GM12872 (cell line): ENCODE data around the gene POLR2I.

Experiments used
- TF ChIP-seq, protein P1 (sequence below): IDR thresholded peaks from 3 replicates; pipeline ENCODE4 v1.5.1; 2011; ENCODE audit warnings: low read depth, mild to moderate bottlenecking, low read length, moderate library complexity; ENCODE audit not compliant: insufficient read depth

The POLR2I gene

DNA sequence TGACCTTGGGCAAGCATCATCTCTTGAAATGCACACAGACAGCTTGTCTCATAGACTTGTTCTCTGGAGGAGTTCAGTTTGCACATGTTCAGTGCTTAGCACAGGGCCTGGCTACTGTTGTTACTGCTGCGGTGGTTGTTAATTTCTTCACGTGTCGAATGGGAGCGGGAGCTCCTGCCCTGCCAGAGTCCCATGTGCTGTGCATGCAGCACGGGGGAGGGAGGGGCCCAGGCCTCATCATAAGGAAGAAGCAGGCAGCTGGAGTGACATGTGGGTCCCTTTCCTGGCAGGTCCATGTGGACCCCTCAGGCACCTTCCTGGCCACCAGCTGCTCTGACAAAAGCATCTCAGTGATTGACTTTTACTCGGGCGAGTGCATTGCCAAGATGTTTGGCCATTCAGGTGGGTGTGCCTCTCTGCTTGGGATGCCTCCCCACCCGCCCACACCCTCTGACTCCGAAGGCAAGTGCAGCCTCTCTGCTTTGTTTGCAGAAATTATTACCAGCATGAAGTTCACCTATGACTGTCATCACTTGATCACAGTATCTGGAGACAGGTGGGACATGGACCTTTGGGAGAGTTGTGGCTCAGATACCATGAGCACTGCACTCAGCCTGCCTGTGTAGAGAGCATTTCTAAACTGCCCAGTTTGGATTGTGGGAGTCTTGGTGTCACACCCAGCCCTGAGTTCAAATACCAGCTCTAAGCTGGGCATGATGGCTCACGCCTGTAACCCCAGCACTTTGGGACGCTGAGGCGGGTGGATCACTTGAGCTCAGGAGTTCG lies 23.6 kb downstream of the POLR2I start:
- TF ChIP-seq, protein P1, sequence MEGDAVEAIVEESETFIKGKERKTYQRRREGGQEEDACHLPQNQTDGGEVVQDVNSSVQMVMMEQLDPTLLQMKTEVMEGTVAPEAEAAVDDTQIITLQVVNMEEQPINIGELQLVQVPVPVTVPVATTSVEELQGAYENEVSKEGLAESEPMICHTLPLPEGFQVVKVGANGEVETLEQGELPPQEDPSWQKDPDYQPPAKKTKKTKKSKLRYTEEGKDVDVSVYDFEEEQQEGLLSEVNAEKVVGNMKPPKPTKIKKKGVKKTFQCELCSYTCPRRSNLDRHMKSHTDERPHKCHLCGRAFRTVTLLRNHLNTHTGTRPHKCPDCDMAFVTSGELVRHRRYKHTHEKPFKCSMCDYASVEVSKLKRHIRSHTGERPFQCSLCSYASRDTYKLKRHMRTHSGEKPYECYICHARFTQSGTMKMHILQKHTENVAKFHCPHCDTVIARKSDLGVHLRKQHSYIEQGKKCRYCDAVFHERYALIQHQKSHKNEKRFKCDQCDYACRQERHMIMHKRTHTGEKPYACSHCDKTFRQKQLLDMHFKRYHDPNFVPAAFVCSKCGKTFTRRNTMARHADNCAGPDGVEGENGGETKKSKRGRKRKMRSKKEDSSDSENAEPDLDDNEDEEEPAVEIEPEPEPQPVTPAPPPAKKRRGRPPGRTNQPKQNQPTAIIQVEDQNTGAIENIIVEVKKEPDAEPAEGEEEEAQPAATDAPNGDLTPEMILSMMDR, result no peak

DNA sequence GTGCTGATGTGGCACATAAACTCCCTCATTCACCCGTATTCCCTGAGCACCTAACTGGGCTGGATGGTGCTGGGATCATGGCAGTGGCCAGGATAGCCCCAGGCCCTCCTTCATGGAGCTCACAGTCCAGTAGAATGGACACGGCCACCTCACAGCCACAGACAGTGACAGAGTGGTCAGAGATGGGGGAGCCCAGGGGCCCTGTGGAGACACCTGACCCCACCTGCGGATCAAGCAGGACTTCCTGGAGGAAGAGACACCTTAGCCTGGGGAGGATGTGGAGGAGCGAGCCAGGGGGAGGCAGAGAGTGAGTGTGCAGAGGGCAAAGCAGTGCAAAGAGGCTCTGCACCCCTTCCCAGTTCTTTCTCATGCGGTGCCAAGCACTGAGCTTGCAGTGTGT lies 24.8 kb downstream of the POLR2I start:
- TF ChIP-seq, protein P1, result no peak

DNA sequence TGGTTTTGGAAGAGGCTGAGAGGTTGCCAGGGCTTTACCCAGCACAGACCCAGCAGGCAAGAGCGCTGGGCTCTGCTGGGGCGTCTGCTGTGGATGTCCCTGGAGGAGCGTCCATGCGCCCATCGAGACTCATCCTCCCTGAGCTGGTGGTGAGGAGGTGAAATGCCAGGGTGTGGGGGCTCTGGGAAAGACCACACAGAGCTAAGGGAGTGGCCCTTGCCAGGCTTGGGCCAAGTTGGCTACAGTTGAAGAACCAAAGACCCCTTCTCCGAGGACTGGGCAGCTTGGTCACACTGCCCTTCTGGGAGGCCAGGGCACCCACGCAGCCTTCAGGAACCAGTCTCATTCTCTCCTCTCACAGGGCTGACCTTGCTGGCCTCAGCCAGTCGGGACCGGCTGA lies 28.3 kb downstream of the POLR2I start:
- TF ChIP-seq, protein P1, result no peak

DNA sequence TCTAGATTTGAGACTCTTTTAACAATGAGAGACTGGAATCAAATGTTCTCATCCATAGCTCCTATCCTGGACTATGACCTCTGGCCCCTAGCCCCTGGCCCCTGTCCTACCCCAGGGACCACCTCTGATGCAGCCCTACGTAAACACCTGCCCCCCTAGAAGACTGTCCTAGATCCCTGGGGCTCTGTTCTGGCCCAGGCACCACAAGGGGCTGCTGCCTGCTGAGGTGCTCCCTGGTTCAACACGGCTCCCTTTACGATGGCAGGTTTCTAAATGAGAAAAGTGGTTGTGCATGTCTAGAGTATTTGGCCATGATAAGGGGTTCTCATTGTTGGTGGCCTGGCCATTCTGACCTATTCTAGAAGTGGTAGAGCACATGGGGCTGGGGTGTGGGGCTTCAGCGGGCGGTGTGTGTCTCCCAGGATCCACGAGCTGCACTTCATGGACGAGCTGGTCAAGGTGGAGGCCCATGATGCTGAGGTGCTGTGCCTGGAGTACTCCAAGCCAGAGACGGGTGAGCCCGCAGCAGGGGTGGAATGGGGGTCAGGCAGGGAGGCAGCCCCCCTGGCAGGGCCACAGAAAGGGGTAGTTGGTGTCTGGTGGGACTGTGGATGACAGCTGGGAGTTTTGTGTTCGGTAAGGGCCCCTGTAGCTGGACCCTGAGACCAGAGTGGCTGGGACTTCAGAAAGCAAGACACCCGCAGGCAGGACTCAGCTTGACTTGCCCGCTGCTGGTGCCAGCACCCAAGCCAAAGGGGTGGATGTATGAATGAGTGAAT lies 30.3 kb downstream of the POLR2I start:
- TF ChIP-seq, protein P1, result no peak

DNA sequence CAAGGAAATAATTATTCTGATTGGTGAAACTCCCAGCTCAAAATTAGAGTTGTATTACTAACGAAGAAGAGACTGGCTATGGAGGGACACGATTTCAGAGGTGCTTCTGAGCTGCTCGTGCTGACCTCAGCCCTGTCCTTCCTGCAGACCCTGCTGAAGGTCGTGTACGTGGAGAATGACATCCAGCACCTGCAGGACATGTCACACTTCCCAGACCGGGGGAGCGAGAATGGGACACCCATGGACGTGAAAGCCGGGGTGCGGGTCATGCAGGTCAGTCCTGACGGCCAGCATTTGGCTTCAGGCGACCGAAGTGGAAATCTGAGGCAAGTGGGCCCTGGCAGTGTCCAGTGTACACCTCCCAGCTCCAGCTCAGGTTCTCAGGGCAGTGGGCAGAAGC lies 31.8 kb downstream of the POLR2I start:
- TF ChIP-seq, protein P1, result no peak

DNA sequence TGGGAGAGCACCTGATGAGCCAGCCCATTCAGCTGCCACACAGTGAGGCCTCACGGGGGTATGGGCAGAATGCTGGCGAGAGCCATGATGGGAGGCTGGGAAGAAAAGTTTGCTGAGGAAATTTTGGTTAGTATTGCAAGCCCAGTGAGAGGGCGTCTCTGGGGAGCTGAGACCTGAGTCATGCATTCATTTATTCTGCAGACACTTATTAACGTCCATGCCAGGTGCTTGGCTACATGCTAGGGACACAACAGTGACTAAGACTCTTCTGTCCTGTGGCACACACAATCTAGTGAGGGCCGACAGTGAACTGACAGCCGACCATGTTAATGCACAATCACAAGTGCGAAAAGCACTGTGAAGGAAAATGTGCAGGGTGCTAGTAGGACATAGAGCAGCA lies 32.8 kb downstream of the POLR2I start:
- TF ChIP-seq, protein P1, result no peak

DNA sequence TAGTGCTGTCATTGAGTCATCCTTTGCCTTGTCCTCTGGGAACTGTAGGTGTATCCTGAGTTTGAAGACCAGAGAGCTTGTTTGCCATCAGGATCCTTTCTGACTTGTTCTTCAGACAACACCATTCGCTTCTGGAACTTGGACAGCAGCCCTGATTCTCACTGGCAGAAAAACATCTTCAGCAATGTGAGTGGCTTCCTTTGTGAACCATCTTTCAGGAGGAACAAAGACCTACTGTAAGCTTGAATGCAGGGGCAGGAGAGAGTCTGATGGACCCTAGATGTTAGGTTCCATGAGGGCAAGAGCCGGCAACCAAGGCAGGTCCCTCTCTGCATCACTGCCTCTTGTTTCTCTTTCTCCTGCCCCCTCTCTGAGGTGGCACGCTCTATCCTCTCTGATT lies 33.3 kb downstream of the POLR2I start:
- TF ChIP-seq, protein P1, result no peak
